HPDE6-E6E7 (cell line): Measurements from ENCODE around the gene RXRA.
"Not testable (repeated sequence)": the region's sequence is repeated elsewhere in the genome, so short reads cannot be mapped to it uniquely, and the experiment has no call there.

Source experiments
- DNase-seq: peaks from one replicate; pipeline ENCODE4 v3.0.0; 2011; ENCODE audit warnings: missing footprints; ENCODE audit errors: extremely low spot score

RXRA gene

DNA sequence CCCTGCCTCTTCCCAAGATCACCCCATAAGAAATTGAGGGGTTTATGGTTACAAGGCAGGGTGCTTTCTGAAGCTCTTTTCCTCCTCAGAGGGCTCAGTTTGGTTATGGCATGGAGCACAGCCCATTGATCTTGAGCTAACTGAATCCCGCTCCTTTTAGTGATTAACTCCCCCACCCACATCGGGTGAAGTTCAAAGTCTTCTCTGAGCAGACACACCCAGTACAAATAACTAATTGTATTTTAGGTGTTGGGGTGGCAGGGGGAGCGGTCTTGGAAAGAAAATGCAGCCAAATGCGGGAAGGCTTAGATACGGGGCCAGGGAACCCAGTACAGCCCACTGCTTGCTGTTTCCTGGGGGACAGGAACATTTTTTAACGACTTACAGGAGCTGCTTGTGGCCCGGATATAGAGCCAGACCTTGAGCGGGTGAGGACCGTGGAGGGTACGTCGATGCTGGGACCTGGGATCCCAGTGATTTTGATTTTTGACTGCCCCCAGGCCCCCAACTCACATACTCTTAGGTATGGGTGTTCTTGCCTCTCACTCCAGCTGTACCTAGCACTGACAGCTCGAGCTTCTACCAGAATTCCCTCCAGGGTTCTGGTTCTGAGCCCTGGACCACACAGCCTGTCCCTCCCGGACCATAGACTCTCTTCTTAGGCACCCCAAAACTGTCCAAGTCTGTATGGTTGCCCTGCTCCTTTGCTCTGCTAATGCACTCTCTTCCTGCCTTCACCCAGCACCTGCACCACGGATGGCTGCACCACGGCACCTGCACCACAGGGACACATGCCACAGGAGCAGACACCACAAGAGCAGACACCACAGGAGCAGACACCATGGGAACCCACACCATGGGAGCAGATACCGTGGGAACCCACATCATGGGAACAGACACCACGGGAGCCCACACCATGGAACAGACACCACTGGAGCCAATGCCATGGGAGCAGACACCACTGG lies 18.3 kb upstream of the RXRA start:
- no peak for DNase-seq

DNA sequence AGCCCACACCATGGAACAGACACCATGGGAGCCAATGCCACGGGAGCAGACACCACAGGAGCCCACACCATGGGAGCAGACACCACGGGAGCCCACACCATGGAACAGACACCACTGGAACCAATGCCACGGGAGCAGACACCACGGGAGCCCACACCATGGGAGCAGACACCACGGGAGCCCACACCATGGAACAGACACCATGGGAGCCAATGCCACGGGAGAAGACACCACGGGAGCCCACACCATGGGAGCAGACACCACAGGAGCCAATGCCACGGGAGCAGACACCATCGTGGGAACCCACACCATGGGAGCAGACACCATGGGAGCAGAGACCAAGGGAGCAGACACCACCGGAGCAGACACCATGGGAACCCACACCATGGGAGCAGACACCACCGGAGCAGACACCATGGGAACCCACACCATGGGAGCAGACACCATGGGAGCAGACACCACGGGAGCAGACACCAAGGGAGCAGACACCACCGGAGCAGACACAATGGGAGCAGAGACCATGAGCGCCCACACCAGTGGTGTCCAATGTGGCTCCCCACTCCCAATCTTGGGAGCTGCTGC lies 17.5 kb upstream of the RXRA start:
- not testable (repeated sequence) for DNase-seq

DNA sequence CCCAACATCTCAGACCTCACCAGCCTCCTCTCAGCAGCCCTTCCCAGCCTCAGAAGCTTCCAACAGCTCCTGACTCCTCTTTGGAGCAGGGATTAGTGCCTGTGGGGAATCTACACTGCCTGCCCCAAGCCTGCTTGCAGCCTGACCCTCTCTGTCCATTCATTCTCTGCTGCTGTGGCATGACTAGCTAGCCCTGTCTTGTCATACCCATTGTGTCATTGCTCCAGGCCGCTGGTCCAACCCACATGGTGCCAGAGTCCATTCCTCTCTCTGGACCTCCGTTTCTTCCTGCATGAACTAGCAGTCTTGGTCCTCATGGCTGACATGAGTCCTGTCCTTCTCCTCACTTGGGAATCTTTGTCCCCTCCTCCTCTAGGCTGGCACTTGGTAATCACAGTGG lies 12.8 kb upstream of the RXRA start:
- DNase-seq: no peak

DNA sequence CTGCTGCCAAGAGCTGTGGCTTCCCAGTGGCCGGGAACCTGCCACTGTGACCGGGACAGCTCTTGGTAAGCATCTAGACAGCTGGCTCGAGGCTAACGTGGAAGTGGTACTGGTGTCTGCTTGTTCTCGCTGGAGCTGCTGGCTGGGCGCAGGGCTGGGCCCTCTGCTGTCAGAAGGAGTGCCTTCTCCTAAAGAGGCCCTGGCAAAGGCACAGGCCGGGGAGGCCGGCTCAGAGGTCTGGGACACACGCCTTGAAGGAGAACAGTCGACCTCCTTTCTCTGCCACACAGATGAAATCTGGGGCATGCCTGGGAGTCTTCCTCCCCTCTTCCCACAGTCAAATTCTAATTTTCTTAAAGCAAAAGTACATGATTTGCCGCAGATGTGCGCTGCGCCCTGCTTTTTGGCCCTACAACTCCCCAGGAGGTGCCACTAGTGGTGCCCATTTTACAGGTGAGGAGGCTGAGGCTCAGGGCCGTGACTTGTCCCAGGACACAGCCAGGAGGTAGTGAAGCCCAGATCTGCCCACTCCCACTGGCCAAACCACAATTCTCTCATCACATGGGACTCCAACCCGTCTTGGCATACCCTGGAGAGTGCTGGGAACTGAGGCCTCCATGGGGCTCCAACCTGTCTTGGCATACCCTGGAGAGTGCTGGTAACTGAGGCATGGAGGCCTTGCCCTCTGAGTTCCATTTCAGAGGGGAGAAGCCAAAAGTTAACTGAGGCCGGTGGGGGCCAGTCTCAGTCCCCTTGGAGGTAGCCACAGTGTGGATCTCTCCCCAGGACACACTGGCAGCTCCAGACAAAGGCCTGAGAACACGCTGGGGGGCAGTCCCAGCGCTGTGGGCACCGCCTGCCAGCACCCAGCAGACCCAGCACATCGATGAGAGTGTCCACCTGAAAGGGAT lies 12.0 kb upstream of the RXRA start:
- no peak for DNase-seq

DNA sequence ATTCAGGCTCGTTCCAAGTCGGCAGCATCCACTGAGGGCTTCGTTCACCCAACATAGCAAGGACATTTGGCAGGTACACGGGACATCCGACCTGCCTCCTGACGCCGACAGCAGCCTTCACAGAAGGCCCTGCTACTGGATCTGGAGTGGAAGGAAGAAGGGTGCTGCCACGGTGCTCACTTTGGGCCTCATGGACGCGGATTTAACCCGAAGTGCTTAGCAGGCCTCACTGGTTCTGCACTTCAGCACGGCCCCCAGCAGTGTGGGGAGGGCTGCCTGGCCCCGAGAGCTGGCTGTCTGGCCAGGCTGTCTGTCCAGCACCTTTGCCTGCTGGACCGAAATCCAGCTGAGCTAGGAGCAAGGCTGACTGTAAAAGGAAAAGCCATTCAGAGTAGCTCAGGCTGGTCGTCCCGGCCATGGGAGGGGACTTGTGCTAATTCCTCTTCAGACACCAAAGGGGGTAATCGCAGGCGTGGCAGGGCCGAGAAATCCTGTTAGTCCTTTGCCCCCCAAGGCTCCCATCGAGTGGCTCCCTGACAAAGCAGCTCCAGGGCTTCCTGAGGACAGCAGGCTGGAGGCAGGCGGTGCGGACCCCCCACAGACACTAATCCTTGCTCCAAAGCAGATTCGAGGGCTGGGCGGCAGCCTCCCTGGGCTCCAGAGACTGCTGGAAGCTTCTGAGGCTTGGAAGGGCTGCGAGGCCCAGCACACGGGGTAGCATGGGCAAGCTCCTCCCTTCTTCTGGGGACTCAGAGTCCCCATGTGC lies 11.1 kb upstream of the RXRA start:
- DNase-seq: no peak

DNA sequence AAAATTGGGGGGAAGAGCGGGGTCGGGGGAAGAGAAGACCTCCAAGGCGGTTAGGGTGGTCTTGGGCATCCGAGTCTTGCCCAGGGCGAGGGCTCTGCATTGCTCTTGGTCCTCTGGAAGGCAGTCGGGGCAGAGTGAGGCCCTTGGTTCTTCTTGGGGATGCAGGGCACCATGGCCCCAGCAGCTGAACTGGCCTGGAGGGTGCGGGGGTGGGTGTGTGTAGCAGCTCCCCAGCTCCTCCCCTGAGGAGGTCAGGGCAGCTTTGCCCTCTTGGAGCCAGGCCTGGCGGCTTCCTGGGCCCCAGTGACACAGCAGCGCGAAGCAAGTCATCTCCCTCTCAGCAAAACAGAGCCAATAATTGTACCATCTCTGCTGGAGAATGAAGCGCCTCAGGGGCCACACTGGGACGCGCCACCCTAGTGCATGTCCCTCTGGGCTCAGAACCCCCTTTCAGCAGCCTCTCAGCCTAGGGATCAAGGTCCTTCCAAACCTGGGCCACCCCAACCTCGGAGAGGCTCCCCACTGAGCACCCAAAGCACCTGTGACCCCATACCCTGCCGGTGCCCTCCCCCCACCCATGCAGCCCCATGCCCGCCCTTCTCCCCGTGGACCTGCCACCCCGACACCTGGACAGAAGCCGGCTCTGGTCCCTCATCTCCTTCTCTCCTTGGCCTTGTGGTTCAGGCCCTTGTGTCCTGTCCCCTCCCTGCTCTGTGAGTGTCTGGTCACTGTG lies 10.4 kb upstream of the RXRA start:
- no peak for DNase-seq

DNA sequence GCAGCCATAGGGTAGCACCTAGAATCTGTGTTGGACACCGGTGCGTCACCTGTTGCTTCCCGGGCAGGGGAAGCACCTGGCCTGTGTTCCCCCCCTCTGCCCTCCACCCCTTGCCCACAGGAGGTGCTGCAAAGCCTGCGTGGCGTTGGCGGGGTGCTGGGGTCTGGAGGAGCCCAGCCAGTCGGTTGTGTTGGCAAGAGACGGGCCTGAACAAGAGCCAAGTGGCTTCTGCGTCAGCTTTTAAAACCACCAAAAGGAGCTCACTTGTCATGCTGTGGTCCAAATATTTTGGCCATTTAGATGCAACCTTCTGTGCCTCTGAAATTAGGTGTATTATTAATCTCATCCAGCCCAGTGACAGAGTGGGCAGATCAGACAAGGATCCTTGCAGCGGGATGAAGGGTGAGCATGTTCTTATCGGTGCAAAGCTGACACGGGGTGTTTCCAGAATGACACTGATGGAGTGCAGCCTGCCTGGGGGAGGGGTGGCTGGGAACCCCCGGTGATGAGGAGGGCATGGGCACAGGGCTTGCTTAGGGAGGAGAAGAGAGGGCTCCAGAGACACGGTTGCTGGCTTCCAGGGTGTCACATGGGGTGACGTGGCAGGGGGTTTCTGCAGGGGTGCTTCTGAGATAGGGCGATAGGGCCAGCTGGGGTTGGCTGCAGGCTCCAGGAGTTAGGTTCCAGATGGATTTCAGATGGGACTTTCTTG lies 9.7 kb upstream of the RXRA start:
- DNase-seq: no peak

DNA sequence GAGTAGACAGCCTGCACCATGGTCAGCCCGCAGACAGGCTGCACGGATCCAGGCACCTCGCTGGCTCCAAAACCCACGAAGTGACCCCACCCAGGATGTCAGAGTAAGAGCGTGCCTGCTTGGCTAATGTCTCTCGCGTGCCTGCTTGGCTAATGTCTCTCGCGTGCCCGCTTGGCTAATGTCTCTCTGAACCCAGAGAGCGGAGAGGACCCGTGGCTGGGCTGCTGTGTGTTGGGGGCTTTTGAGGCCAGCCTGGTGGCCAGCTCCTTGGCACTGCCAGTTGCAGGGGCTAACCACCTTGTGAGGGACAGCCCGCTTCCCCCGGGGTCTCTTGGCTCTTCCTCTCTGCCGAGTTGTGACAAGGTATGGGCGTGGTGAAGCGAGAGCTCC lies 8.9 kb upstream of the RXRA start:
- DNase-seq: no peak

DNA sequence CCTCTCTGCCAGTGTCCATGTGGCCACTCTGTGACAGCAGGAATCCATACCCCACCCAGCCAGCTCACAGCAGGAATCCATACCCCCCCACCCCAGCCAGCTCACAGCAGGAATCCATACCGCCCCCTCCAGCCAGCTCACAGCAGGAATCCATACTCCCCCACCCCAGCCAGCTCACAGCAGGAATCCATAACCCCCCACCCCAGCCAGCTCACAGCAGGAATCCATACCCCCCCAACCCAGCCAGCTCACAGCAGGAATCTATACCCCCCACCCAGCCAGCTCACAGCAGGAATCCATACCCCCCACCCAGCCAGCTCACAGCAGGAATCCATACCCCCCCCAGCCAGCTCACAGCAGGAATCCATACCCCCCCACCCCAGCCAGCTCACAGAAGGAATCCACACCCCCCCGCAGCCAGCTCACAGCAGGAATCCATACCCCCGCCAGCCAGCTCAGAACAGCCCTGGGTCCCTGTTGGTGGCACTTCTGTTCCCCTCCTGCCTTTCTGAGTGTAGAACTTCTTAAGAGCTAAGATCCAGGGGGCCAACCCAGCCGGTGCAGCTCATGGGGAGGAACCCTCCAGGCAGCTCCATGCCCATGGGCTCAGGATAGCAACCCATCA lies 8.4 kb upstream of the RXRA start:
- DNase-seq: no peak

DNA sequence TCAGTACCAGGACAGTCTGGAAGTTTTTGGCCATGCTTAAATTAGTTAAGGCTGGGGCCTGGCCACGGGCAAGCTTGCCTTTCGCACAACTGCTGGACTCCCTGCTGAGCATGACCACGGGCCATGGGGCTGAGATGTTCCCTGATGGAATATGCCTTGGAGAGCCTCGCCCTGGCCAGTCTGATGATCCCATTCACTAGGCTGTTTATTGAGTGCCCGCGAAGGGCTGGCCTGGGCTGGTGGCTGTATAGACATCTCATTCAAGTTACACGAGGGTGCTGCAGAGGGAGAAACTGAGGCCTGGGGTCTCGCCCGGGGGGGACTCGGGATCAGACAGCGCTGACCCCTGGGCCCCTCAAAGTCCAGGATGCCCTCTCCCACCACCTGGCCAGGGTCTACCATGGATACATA lies 7.8 kb upstream of the RXRA start:
- no peak for DNase-seq

DNA sequence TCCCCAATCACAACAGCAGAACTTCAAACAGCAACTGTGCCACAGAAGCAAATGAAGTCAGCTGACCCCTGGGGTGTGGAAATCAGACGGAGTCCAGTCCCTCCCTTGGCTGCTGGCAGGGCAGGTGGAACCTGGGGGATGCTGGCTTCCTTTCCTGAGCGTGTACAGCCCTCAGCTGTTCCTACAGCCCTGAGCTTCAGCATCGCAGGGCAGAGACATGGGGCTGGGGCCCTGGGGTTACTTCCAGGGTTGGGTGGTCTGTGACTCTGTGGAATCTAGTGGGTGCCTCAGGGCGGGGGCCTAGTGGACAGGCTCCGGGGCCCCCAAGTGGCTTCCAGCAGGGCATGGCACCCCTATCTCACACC lies 7.3 kb upstream of the RXRA start:
- DNase-seq: no peak

DNA sequence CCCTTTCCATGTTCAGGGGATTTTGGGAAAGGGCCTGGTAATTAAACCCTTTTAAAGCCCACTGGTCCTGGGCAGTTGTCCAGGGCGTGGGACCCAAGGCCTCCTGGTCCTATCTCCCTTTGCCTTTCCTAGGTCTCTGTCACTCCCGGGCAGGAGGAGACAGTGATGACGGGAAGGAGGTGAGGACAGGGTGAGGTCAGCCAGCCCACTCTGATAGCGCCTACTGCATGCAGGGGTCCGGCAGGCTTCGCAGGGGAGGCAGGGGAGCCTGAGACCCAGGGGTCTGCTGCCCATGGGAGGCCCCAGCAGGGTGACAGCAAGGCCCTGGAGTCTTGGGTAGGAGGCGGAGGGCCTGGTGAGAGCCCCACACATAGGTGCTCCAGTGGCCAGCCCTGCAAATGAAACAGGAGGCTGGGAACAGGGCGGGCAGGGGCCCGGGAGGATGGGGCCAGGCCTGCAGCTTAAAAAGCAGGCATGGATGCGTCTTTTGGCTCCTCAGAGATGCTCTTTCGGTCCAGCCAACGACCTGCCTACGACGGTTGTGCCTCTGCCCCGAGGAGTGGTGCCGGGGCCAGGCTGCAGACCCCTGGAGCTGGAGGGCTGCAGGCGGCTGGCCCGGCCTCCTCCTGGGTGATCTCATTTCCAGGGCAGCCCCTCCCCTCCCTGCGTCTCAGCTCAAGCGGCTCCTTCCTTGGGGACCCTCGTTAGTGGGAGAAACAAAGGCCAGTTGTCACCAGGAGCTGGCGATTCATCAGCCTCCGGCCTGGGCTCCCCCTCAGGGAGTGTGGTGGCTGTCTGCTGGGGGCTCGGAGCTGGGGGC lies 6.7 kb upstream of the RXRA start:
- DNase-seq: no peak

DNA sequence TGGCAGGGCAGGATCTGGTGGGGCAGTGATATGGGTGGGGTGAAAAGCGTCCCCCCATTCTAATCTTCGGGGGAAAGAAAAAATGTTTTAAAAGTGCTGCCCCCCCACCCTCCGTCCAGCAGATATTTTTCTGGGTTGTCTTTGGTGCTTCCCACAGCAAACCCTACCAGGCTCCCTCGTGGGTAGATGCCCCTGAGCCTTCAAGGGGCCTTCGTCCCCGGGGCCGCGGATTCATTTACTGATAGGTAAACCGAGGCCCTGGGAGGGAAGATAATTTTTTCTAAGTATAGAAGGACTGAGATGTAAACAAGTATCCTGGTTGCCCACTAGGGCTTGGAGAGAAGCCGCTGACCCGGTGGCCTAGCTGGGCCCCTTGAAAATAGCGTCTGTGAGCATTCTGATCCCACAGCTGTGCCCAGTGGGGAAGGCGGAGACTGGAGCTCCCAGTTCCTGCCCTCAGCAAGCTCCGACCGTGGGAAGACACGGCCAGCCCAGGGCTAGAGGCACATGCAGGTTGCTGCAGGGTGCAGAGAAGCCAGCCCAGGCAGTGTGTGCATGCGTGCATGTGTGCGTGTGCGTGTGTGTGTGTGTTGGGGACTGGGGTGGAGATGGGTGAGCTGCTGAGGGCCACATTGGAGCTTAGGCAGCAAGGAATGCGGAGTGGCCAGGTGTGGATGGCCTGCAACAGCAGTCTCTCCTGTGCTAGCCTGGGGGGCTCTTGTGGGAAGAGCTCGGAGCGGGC lies 6.0 kb upstream of the RXRA start:
- DNase-seq: no peak

DNA sequence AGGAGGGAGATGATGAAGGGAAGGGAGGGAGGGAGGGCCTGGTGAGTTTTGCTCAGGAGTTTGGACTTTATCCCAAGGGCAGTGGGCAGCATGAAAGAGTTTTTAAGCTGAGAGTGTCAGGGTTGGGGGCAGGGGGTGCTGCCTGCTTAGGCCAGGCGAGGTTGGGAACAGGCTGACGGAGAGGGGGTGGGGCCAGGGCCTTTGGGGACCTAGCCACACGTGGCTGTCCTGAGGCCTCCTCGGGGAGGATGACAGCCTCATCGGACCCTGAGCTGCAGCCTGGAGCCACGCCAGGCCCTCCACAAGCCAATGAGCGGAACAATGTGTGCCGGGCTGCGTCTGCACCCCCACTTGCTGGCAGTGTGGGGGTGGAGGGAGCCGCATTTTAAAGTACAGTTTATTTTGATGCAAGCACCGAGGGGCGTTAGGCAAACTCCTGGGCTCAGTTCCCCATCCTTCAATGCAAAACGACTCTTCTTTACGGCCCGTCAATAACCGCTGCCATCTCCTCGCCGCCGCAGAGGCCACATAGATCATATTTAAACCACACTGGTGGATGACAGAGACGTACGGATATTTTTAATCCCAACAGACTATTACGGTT lies 5.3 kb upstream of the RXRA start:
- no peak for DNase-seq

DNA sequence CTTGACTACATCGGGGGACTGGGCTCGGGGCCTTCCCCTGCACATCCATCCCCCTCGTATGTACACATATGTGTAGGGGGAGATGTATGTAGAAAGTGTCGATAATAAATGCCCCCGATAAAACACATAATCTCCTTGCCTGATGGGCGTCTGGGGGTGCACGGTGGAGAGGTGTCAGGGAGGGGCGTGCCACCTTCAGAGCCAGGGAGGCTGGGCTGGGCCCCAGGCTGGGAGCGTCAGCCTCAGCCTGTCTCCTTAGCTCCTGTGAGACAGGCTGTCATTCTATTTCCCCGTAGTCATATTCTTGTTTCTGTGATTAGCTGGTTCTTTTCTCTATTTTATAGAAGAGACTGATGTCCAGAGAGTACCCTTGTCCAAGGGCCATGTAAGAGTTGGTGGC lies 4.7 kb upstream of the RXRA start:
- DNase-seq: no peak

DNA sequence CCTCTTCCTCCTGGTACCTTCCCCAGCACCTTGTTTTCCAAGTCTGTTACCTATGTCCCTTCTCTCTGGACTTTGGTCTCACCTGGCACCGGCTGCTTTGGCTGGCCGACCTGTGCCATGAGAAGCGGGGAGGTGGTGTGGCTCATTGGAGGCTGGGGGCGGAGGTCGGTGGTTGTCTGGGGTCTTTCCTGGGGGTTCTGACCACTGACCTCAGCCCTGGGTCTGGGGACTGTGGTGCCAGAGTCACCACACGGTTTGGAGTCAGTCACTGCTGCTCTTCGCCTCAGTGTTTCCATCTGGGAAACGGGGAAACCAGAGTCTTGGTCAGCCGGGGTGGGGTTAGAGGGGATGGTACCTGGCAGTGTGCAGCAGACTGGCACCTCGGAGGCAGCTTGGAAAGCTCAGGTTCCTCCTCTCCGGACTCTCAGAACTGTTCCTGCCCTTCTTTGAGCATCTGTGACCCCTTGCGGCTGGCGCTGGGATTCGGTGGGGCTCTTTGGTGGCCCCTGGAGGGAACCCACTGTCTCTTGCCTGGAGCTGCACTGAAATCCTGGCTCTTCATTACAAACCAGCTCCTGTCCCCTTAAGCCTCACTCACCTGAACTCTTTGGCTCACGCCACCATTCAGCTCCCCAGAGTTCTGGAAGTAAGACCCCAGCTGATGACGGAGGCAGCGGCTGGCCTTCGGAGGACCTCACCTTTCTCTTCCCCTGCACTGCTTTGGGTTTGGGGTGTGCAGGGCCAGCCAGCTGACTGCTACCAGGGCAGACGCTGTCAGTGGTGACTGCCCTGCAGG lies 4.1 kb upstream of the RXRA start:
- DNase-seq: no peak

DNA sequence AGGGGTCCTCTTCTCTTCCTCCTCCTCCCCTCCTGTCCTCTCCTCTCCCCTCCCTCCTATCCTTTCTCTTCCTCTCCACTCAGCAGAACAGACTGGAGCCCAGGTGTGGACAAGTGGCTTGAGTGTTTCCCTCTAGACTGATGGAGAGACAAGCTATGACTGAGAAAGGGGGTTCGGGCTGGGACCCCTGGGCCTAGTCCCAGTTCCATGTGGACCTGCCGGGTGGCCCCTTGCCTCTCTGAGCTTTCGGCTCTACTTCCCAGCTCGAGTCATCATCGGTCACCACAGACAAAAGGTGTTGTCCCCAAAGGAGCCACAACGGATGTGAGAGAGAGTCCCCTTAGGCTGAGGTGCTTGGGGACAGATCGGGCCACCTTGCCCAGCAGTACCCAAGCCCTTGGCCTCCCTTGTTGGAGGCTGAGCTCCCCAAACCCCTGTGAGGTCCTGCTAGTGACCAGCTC lies 3.4 kb upstream of the RXRA start:
- no peak for DNase-seq
